Left ventricle myocardium inferior (tissue), 1 donor: ENCODE results near the gene PROB1. TPM values are rescaled to one million over a fixed set of nuclear protein-coding genes. Genes with fewer than 3 reads are reported as not detected.
A peak's percentile ranks its signal among the peaks of the same experiment; 100 is the strongest.

ENCODE experiments used
- DNase-seq: peaks from one replicate; pipeline ENCODE4 v3.0.0-alpha.2; 2020
- H3K27ac ChIP-seq: fragments of 200-600 bp; replicated peaks from 2 replicates; pipeline ENCODE4 v1.8.0; 2021
- H3K27me3 ChIP-seq: fragments of 200-600 bp; 2 replicates; pipeline ENCODE4 v1.8.0; 2021; ENCODE audit warnings: low read depth
- H3K36me3 ChIP-seq: fragments of 200-600 bp; 2 replicates; pipeline ENCODE4 v1.8.0; 2021
- H3K4me1 ChIP-seq: fragments of 200-600 bp; 2 replicates; pipeline ENCODE4 v1.8.0; 2021
- H3K4me3 ChIP-seq: fragments of 200-600 bp; 2 replicates; pipeline ENCODE4 v1.8.0; 2021; ENCODE audit warnings: mild to moderate bottlenecking, moderate library complexity
- H3K9me3 ChIP-seq: fragments of 200-600 bp; replicated peaks from 2 replicates; pipeline ENCODE4 v1.8.0; 2021
- CTCF ChIP-seq: fragments of 200-600 bp; IDR thresholded peaks from 2 replicates; pipeline ENCODE4 v1.8.0; 2021; ENCODE audit warnings: antibody characterized with exemption, mild to moderate bottlenecking, borderline replicate concordance
- intact Hi-C: fragments of 100-400 bp; cut with micrococcal nuclease; formaldehyde crosslinking; loops from one replicate; pipeline ENCODE4 v1.11.0; 2022
- total RNA-seq: library from RNA; stranded (reverse); fragmentation: NEBNext Ultra II Directional; extraction: Animal tissue kit (Norgen Biotek cat#: 25700); gene quantifications from one replicate; pipeline ENCODE4 v1.2.1, GENCODE V29; 2021
- donor health status: DM: no; HTN: yes; CAD: no; lungs with severe emphysema.

The PROB1 gene
- total RNA-seq, 1 donor from 2014 or later = 46.3 TPM

- Histone ChIP-seq H3K4me3 (peak overlapping the region; percentile 77), H3K27me3 (no peaks in the 10 kb centered on the region), H3K27ac (peak overlapping the region; percentile 96), H3K4me1 (peaks cover 80% of the 10 kb centered on the region), H3K36me3 (peaks cover 10% of the 10 kb centered on the region), H3K9me3 (no peaks in the 10 kb centered on the region)
- TF ChIP-seq CTCF = peak; percentile 67
- intact Hi-C loops = no loop called here
- DNase-seq = peak; percentile 62
Measured at GRCh38 chr5:139394123-139394653, 716 bp downstream of the PROB1 start.

GRCh38 chr5:139393497-139394122 lies 1.3 kb downstream of the PROB1 start:
- TF ChIP-seq CTCF = no peak
- H3K4me1 ChIP-seq = peaks cover 84% of the 10 kb centered on the region
- no peaks in the 10 kb centered on the region for H3K9me3 ChIP-seq
- H3K4me3 ChIP-seq = peak overlapping the region; percentile 77
- intact Hi-C loops = no loop called here
- peak overlapping the region; percentile 96 for H3K27ac ChIP-seq
- H3K36me3 ChIP-seq = peaks cover 10% of the 10 kb centered on the region
- DNase-seq = no peak
- H3K27me3 ChIP-seq = no peaks in the 10 kb centered on the region

GRCh38 chr5:139392678-139393496 lies 2.0 kb downstream of the PROB1 start:
- Histone ChIP-seq H3K9me3 (no peaks in the 10 kb centered on the region), H3K4me3 (peak overlapping the region; percentile 77), H3K4me1 (peaks cover 87% of the 10 kb centered on the region), H3K36me3 (peaks cover 10% of the 10 kb centered on the region), H3K27ac (peak overlapping the region; percentile 96), H3K27me3 (no peaks in the 10 kb centered on the region)
- peak; percentile 58 for DNase-seq
- intact Hi-C loops = no loop called here
- peak; percentile 57 for TF ChIP-seq CTCF

GRCh38 chr5:139392324-139392677 lies 2.6 kb downstream of the PROB1 start:
- Histone ChIP-seq H3K36me3 (peaks cover 10% of the 10 kb centered on the region), H3K9me3 (no peaks in the 10 kb centered on the region), H3K4me1 (peaks cover 89% of the 10 kb centered on the region), H3K4me3 (peak overlapping the region; percentile 77), H3K27ac (peak overlapping the region; percentile 96), H3K27me3 (no peaks in the 10 kb centered on the region)
- no peak for DNase-seq
- intact Hi-C loops = no loop called here
- no peak for TF ChIP-seq CTCF

GRCh38 chr5:139391570-139392323 lies 3.2 kb downstream of the PROB1 start:
- H3K36me3 ChIP-seq = peaks cover 10% of the 10 kb centered on the region
- intact Hi-C loops = no loop called here
- H3K27me3 ChIP-seq = no peaks in the 10 kb centered on the region
- peaks cover 83% of the 10 kb centered on the region for H3K4me1 ChIP-seq
- no peak for TF ChIP-seq CTCF
- no peak for DNase-seq
- peak overlapping the region; percentile 96 for H3K27ac ChIP-seq
- peak overlapping the region; percentile 77 for H3K4me3 ChIP-seq
- no peaks in the 10 kb centered on the region for H3K9me3 ChIP-seq
